Parathyroid adenoma (tissue), 2 donors: ENCODE measurements around the gene OR2J1.

ENCODE experiments used
- H2AFZ ChIP-seq: fragments of 300-600 bp; sonication (generic); one replicate; pipeline ENCODE4 v1.7.0; 2017; ENCODE audit warnings: antibody characterized with exemption, mild to moderate bottlenecking
- H3K27ac ChIP-seq: fragments of 300-600 bp; sonication (generic); one replicate; pipeline ENCODE4 v1.7.0; 2017
- H3K27me3 ChIP-seq: fragments of 300-600 bp; sonication (generic); one replicate; pipeline ENCODE4 v1.7.0; 2017; ENCODE audit warnings: low read length; ENCODE audit not compliant: control insufficient read depth, insufficient read depth
- H3K36me3 ChIP-seq: fragments of 300-600 bp; sonication (generic); one replicate; pipeline ENCODE4 v1.7.0; 2017; ENCODE audit warnings: low read length; ENCODE audit not compliant: control insufficient read depth, insufficient read depth
- H3K4me1 ChIP-seq: fragments of 300-600 bp; sonication (generic); one replicate; pipeline ENCODE4 v1.7.0; 2017; ENCODE audit warnings: control low read depth
- H3K4me2 ChIP-seq: fragments of 300-600 bp; sonication (generic); one replicate; pipeline ENCODE4 v1.7.0; 2017; ENCODE audit warnings: low read length
- H3K4me3 ChIP-seq: fragments of 300-600 bp; sonication (generic); one replicate; pipeline ENCODE4 v1.7.0; 2017; ENCODE audit warnings: low read depth, low read length
- H3K79me2 ChIP-seq: fragments of 300-600 bp; sonication (generic); one replicate; pipeline ENCODE4 v1.7.0; 2017; ENCODE audit warnings: control low read depth
- H3K9ac ChIP-seq: fragments of 300-600 bp; sonication (generic); one replicate; pipeline ENCODE4 v1.7.0; 2017; ENCODE audit warnings: mild to moderate bottlenecking
- H3K9me3 ChIP-seq: fragments of 300-600 bp; sonication (generic); one replicate; pipeline ENCODE4 v1.7.0; 2017; ENCODE audit warnings: low read length; ENCODE audit not compliant: control insufficient read depth
- TF ChIP-seq, protein P1 (sequence below): fragments of 300-600 bp; sonication (generic); IDR thresholded peaks from one replicate; pipeline ENCODE4 v1.7.0; 2017; ENCODE audit warnings: antibody characterized with exemption, mild to moderate bottlenecking
- donor health status: primary hyperparathyroidism.

OR2J1 gene

DNA sequence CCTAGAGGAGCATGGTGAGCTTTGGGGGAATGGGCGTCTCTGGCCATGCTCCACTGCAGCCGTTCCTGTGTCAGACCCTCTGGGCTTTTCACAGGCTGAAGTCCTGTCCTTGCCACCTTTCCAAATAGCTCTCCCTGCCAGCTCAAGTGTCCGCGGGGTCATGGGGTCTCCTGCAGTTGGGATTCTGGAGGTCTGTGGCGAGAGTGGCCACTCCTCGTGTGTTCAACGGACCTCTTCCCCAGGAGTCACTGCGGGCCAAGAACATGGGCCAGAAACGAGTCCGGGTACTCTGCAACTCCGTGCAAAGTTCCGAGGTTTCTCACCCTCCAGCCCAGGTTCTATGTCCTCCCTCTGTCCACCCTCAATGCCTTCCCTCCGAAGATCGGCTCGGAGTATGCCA, 16.8 kb upstream of the OR2J1 start:
- H3K4me2 ChIP-seq, result no peak overlapping the region
- H3K4me1 ChIP-seq, result no peaks in the 10 kb centered on the region
- H2AFZ ChIP-seq, result no peak overlapping the region
- TF ChIP-seq, protein P1, sequence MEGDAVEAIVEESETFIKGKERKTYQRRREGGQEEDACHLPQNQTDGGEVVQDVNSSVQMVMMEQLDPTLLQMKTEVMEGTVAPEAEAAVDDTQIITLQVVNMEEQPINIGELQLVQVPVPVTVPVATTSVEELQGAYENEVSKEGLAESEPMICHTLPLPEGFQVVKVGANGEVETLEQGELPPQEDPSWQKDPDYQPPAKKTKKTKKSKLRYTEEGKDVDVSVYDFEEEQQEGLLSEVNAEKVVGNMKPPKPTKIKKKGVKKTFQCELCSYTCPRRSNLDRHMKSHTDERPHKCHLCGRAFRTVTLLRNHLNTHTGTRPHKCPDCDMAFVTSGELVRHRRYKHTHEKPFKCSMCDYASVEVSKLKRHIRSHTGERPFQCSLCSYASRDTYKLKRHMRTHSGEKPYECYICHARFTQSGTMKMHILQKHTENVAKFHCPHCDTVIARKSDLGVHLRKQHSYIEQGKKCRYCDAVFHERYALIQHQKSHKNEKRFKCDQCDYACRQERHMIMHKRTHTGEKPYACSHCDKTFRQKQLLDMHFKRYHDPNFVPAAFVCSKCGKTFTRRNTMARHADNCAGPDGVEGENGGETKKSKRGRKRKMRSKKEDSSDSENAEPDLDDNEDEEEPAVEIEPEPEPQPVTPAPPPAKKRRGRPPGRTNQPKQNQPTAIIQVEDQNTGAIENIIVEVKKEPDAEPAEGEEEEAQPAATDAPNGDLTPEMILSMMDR, result no peak
- H3K4me3 ChIP-seq, result no peak overlapping the region
- no peaks in the 10 kb centered on the region for H3K27me3 ChIP-seq
- H3K9me3 ChIP-seq, result no peaks in the 10 kb centered on the region
- H3K9ac ChIP-seq, result no peak overlapping the region
- no peak overlapping the region for H3K27ac ChIP-seq
- H3K36me3 ChIP-seq, result no peaks in the 10 kb centered on the region
- no peaks in the 10 kb centered on the region for H3K79me2 ChIP-seq

GRCh38 chr6:29087213-29087612, 12.1 kb upstream of the OR2J1 start, which contains the start of gene OR2B3:
Gene OR2B3 (minus strand): TSS chr6:29087313. CDS start chr6:29087248, 65 bp downstream.
- Histone ChIP-seq H3K4me3 (no peak within 1 kb of the TSS), H3K4me2 (no peak within 1 kb of the TSS), H3K4me1 (no peaks in the 10 kb centered on the region), H3K79me2 (no peaks in the 10 kb centered on the region), H3K9me3 (no peaks in the 10 kb centered on the region), H2AFZ (no peak within 1 kb of the TSS), H3K9ac (no peak within 1 kb of the TSS), H3K36me3 (no peaks in the 10 kb centered on the region), H3K27ac (no peak within 1 kb of the TSS), H3K27me3 (no peaks in the 10 kb centered on the region)
- TF ChIP-seq, protein P1, result no peak

GRCh38 chr6:29092957-29093356, 6.3 kb upstream of the OR2J1 start:
- H3K4me2 ChIP-seq, result no peak overlapping the region
- H2AFZ ChIP-seq, result no peak overlapping the region
- no peak overlapping the region for H3K27ac ChIP-seq
- H3K79me2 ChIP-seq, result no peaks in the 10 kb centered on the region
- H3K27me3 ChIP-seq, result no peaks in the 10 kb centered on the region
- no peaks in the 10 kb centered on the region for H3K36me3 ChIP-seq
- H3K9ac ChIP-seq, result no peak overlapping the region
- H3K9me3 ChIP-seq, result no peaks in the 10 kb centered on the region
- TF ChIP-seq, protein P1, result no peak
- H3K4me1 ChIP-seq, result no peaks in the 10 kb centered on the region
- no peak overlapping the region for H3K4me3 ChIP-seq

- no peak overlapping the region for H3K4me2 ChIP-seq
- no peaks in the 10 kb centered on the region for H3K4me1 ChIP-seq
- no peak overlapping the region for H3K27ac ChIP-seq
- H3K9me3 ChIP-seq, result no peaks in the 10 kb centered on the region
- no peaks in the 10 kb centered on the region for H3K79me2 ChIP-seq
- no peaks in the 10 kb centered on the region for H3K27me3 ChIP-seq
- no peak overlapping the region for H3K9ac ChIP-seq
- TF ChIP-seq, protein P1, result no peak
- no peak overlapping the region for H3K4me3 ChIP-seq
- H2AFZ ChIP-seq, result no peak overlapping the region
- no peaks in the 10 kb centered on the region for H3K36me3 ChIP-seq
These were observed 1.5 kb upstream of the OR2J1 start for GRCh38 chr6:29097803-29098202.

DNA sequence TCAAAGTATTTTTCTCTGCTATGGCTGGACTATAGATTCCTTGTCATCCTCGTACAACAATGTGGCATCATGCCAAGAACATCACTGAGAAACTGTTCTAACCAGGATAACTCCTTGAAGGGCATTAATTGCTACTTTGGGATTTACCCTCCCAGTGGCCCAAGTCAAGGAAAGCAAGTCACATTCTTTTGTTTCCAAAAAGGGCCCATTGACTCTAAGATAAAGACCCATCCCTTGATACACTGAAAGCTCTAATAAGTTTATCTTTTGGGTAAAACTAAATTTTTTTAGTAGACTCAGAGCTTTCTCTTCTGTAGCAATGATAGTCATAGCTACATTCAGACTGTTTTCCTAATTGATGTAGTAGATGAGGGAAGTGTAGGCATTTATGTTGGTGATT, 8.5 kb downstream of the OR2J1 start, which contains the start of gene OR2J3:
Gene OR2J3 (plus strand): TSS at position 301 of the 400 bp plus-strand sequence. CDS start 3,833 bp downstream, outside the sequence.
- H3K4me2 ChIP-seq, result no peak within 1 kb of the TSS
- H3K36me3 ChIP-seq, result no peaks in the 10 kb centered on the region
- no peak within 1 kb of the TSS for H3K9ac ChIP-seq
- no peak within 1 kb of the TSS for H3K4me3 ChIP-seq
- TF ChIP-seq, protein P1, result no peak
- no peak within 1 kb of the TSS for H3K27ac ChIP-seq
- no peaks in the 10 kb centered on the region for H3K27me3 ChIP-seq
- no peaks in the 10 kb centered on the region for H3K79me2 ChIP-seq
- no peaks in the 10 kb centered on the region for H3K4me1 ChIP-seq
- no peak within 1 kb of the TSS for H2AFZ ChIP-seq
- H3K9me3 ChIP-seq, result no peaks in the 10 kb centered on the region
